Peyer's patch (tissue), 4 donors: Measurements from ENCODE around the gene C1orf52.

Experiments used
- POLR2A ChIP-seq, 2 donors: fragments of 450-650 bp; IDR thresholded peaks; one replicate each; pipeline ENCODE4 v1.5.1; 2017; ENCODE audit warnings: antibody characterized with exemption in 2 of 2, mild to moderate bottlenecking in 2 of 2, moderate library complexity in 2 of 2
- TF ChIP-seq, protein P1 (sequence below), 6 experiments: fragments of 450-650 bp in 4 of 6; fragments of 200-600 bp in 2 of 6; sonication (generic) in 1 of 6; IDR thresholded peaks; one replicate each; pipeline ENCODE4 v1.5.1; 2017 to 2019; ENCODE audit warnings: antibody characterized with exemption in 6 of 6, mild to moderate bottlenecking in 3 of 6, moderate library complexity in 1 of 6

DNA sequence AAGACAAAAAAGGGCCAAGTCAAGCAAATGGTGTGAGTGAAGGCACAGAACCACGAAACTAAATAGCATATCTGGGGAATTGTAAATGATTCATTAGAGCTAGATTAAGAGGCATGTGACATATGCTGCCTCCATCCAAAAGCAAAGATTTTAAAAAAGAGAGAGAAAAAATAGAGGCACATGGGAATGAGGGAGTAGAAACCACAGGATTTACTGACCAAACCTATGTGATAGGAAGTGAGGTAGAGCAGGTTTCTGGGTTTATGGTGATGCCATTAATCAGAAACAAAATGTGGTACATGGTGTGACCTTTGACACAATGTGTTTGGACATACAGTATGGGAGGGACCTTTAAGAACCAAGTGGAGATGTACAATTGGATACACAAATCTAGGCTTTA, 13.6 kb downstream of the C1orf52 start:
- TF ChIP-seq, protein P1, sequence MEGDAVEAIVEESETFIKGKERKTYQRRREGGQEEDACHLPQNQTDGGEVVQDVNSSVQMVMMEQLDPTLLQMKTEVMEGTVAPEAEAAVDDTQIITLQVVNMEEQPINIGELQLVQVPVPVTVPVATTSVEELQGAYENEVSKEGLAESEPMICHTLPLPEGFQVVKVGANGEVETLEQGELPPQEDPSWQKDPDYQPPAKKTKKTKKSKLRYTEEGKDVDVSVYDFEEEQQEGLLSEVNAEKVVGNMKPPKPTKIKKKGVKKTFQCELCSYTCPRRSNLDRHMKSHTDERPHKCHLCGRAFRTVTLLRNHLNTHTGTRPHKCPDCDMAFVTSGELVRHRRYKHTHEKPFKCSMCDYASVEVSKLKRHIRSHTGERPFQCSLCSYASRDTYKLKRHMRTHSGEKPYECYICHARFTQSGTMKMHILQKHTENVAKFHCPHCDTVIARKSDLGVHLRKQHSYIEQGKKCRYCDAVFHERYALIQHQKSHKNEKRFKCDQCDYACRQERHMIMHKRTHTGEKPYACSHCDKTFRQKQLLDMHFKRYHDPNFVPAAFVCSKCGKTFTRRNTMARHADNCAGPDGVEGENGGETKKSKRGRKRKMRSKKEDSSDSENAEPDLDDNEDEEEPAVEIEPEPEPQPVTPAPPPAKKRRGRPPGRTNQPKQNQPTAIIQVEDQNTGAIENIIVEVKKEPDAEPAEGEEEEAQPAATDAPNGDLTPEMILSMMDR (IDR thresholded peaks at IDR 0.05) = no peak
- TF ChIP-seq POLR2A (IDR thresholded peaks at IDR 0.05) = no peak
